Measurements from ENCODE around the gene IFITM1.

DNA sequence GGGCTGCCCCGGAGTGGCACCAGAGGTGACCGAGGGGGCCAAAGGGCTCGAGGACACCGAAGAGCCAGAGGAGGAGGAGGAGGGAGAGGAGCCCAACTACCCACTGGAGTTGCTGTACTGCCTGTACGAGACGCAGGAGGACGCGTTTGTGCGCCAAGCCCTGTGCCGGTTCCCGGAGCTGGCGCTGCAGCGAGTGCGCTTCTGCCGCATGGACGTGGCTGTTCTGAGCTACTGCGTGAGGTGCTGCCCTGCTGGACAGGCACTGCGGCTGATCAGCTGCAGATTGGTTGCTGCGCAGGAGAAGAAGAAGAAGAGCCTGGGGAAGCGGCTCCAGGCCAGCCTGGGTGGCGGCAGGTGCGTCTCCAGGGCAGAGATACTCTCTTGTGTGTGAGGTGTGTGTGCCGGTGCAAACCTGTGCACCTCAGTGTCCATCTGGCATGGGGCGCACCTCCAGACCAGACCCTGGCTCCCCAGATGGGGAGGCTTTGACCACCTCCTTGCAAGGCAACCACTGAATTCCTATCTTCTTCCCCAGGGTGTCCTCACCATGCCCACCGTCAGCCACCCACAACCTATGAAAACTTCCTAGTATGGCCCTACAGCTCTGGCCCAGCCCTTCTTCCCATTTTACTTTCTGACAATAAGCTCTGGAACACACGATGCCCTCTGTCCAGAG, 32.2 kb upstream of the IFITM1 start:
- TF ChIP-seq, protein P1, sequence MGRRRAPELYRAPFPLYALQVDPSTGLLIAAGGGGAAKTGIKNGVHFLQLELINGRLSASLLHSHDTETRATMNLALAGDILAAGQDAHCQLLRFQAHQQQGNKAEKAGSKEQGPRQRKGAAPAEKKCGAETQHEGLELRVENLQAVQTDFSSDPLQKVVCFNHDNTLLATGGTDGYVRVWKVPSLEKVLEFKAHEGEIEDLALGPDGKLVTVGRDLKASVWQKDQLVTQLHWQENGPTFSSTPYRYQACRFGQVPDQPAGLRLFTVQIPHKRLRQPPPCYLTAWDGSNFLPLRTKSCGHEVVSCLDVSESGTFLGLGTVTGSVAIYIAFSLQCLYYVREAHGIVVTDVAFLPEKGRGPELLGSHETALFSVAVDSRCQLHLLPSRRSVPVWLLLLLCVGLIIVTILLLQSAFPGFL (CRISPR knock-in tag; IDR thresholded peaks at IDR 0.05; ENCODE audit: borderline replicate concordance) = no peak
- TF ChIP-seq, protein P2, sequence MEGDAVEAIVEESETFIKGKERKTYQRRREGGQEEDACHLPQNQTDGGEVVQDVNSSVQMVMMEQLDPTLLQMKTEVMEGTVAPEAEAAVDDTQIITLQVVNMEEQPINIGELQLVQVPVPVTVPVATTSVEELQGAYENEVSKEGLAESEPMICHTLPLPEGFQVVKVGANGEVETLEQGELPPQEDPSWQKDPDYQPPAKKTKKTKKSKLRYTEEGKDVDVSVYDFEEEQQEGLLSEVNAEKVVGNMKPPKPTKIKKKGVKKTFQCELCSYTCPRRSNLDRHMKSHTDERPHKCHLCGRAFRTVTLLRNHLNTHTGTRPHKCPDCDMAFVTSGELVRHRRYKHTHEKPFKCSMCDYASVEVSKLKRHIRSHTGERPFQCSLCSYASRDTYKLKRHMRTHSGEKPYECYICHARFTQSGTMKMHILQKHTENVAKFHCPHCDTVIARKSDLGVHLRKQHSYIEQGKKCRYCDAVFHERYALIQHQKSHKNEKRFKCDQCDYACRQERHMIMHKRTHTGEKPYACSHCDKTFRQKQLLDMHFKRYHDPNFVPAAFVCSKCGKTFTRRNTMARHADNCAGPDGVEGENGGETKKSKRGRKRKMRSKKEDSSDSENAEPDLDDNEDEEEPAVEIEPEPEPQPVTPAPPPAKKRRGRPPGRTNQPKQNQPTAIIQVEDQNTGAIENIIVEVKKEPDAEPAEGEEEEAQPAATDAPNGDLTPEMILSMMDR (IDR thresholded peaks at IDR 0.05) = no peak
